OCI-LY3 (cell line): Measurements from ENCODE around the gene FSIP1.

Experiments
- H2AFZ ChIP-seq: fragments of 200-600, 300-600 bp; shearing (Covaris generic); 2 replicates; pipeline ENCODE4 v1.6.0; 2014; ENCODE audit warnings: antibody characterized with exemption, low read depth, low read length
- H3K27ac ChIP-seq: fragments of 200-600, 300-600 bp; sonication (generic); 2 replicates; pipeline ENCODE4 v1.5.1; 2014; ENCODE audit warnings: mild to moderate bottlenecking, low read length, moderate library complexity, mixed read lengths
- H3K27me3 ChIP-seq: fragments of 200-600, 300-600 bp; sonication (generic); 2 replicates; pipeline ENCODE4 v1.6.1; 2014; ENCODE audit warnings: low read depth, low read length, mixed read lengths
- H3K36me3 ChIP-seq: fragments of 200-600, 300-600 bp; sonication (generic); replicated peaks from 2 replicates; pipeline ENCODE3; 2014; ENCODE audit warnings: low read depth, low read length, mixed read lengths
- H3K4me1 ChIP-seq: fragments of 300-600, 200-600 bp; sonication (generic); 2 replicates; pipeline ENCODE4 v1.6.1; 2014; ENCODE audit warnings: low read length, mixed read lengths
- H3K4me2 ChIP-seq: fragments of 200-600, 300-600 bp; sonication (generic); 2 replicates; pipeline ENCODE4 v1.6.1; 2014; ENCODE audit warnings: low read length, mixed read lengths
- H3K4me3 ChIP-seq: fragments of 300-600, 200-600 bp; sonication (generic); 2 replicates; pipeline ENCODE4 v1.5.1; 2014; ENCODE audit warnings: antibody characterized with exemption, mild to moderate bottlenecking, low read length, moderate library complexity
- H3K79me2 ChIP-seq: fragments of 300-600, 200-600 bp; shearing (Covaris generic); 2 replicates; pipeline ENCODE4 v1.6.1; 2014; ENCODE audit warnings: mild to moderate bottlenecking, low read length, mixed read lengths
- H3K9ac ChIP-seq: fragments of 300-600, 200-600 bp; shearing (Covaris generic); 2 replicates; pipeline ENCODE4 v1.6.0; 2014; ENCODE audit warnings: mild to moderate bottlenecking, low read length, moderate library complexity
- H3K9me3 ChIP-seq: fragments of 200-600, 300-600 bp; shearing (Covaris generic); 2 replicates; pipeline ENCODE4 v1.6.1; 2014; ENCODE audit warnings: low read length, mixed read lengths; ENCODE audit not compliant: insufficient read depth
- H4K20me1 ChIP-seq: fragments of 200-600, 300-600 bp; sonication (generic); 2 replicates; pipeline ENCODE4 v1.6.1; 2016; ENCODE audit warnings: low read length, mixed read lengths; ENCODE audit not compliant: insufficient read depth
- CTCF ChIP-seq: fragments of 200-600, 300-600 bp; sonication (generic); IDR thresholded peaks from 2 replicates; pipeline ENCODE4 v1.5.1; 2014; ENCODE audit warnings: antibody characterized with exemption, low read length, low read depth
- EZH2phosphoT487 ChIP-seq: fragments of 200-600 bp; shearing (Covaris generic); IDR thresholded peaks from 2 replicates; pipeline ENCODE4 v1.6.1; 2018; ENCODE audit warnings: antibody characterized with exemption, mixed run types, low read depth

Gene FSIP1

GRCh38 chr15:39783244-39783820 is 691 bp upstream of the FSIP1 start:
- peaks cover 35% of the 10 kb centered on the region for H3K4me1 ChIP-seq
- TF ChIP-seq EZH2phosphoT487 (no peak), CTCF (no peak)
- H2AFZ ChIP-seq: peak overlapping the region; percentile 97
- H3K4me3 ChIP-seq: peak overlapping the region; percentile 96
- H3K27ac ChIP-seq: peak overlapping the region; percentile 34; the same call in 1 of the 2 replicates
- H4K20me1 ChIP-seq: no peaks in the 10 kb centered on the region
- H3K79me2 ChIP-seq: peaks cover 12% of the 10 kb centered on the region
- peak overlapping the region; percentile 91 for H3K9ac ChIP-seq
- H3K4me2 ChIP-seq: peak overlapping the region; percentile 85
- H3K36me3 ChIP-seq: no peaks in the 10 kb centered on the region
- no peaks in the 10 kb centered on the region for H3K9me3 ChIP-seq
- H3K27me3 ChIP-seq: no peaks in the 10 kb centered on the region

GRCh38 chr15:39781967-39782302 is 706 bp downstream of the FSIP1 start:
- Histone ChIP-seq H3K4me3 (peak overlapping the region; percentile 96), H3K9me3 (no peaks in the 10 kb centered on the region), H3K4me2 (peak overlapping the region; percentile 92), H3K79me2 (peaks cover 12% of the 10 kb centered on the region), H3K27me3 (no peaks in the 10 kb centered on the region), H3K36me3 (no peaks in the 10 kb centered on the region), H4K20me1 (no peaks in the 10 kb centered on the region), H3K9ac (peak overlapping the region; percentile 54), H3K4me1 (peaks cover 32% of the 10 kb centered on the region), H2AFZ (peak overlapping the region; percentile 95), H3K27ac (peak overlapping the region; percentile 19; the same call in 1 of the 2 replicates)
- TF ChIP-seq CTCF (no peak), EZH2phosphoT487 (no peak)

GRCh38 chr15:39781147-39781966 is 1.3 kb downstream of the FSIP1 start:
- Histone ChIP-seq H4K20me1 (no peaks in the 10 kb centered on the region), H3K36me3 (no peaks in the 10 kb centered on the region), H3K4me1 (peaks cover 30% of the 10 kb centered on the region), H3K9me3 (no peaks in the 10 kb centered on the region), H3K4me2 (peak overlapping the region; percentile 92), H2AFZ (peak overlapping the region; percentile 95; the same call in 1 of the 2 replicates), H3K9ac (peak overlapping the region; percentile 54; the same call in 1 of the 2 replicates), H3K27ac (no peak overlapping the region), H3K27me3 (no peaks in the 10 kb centered on the region), H3K79me2 (peaks cover 12% of the 10 kb centered on the region), H3K4me3 (peak overlapping the region; percentile 96)
- TF ChIP-seq EZH2phosphoT487 (no peak), CTCF (no peak)

GRCh38 chr15:39778021-39778420 is 4.6 kb downstream of the FSIP1 start:
- Histone ChIP-seq H3K27me3 (no peaks in the 10 kb centered on the region), H3K4me1 (peaks cover 30% of the 10 kb centered on the region), H3K4me3 (no peak overlapping the region), H3K36me3 (no peaks in the 10 kb centered on the region), H3K79me2 (peaks cover 2% of the 10 kb centered on the region), H3K27ac (no peak overlapping the region), H3K9ac (no peak overlapping the region), H2AFZ (0 out of 2 replicates have a peak overlapping the region, but pooled peaks have one; percentile 46), H3K9me3 (no peaks in the 10 kb centered on the region), H4K20me1 (no peaks in the 10 kb centered on the region), H3K4me2 (no peak overlapping the region)
- TF ChIP-seq EZH2phosphoT487: no peak
- no peak for TF ChIP-seq CTCF
